ENCODE data around the gene MSLN. TPM values are rescaled to one million over a fixed set of nuclear protein-coding genes. Genes with fewer than 3 reads are reported as not detected.

MSLN gene
- total and polyA plus RNA-seq, 2 experiments from 2014 or later, result 4.5 TPM; not detected in 1

- Histone ChIP-seq H3K27ac (no peak overlapping the region), H3K9me3 (ENCODE audit: low read depth) (no peaks in the 10 kb centered on the region), H3K4me3 (no peak overlapping the region), H3K4me1 (ENCODE audit: low read depth) (no peaks in the 10 kb centered on the region), H3K27me3 (no peaks in the 10 kb centered on the region), H3K36me3 (no peaks in the 10 kb centered on the region)
- no peak for DNase-seq (ENCODE audit: low read depth in 1 of 2, low spot score in 1 of 2)
- TF ChIP-seq CTCF (IDR thresholded peaks at IDR 0.05; ENCODE audit: low read depth, low read length), result no peak
These were observed 31.4 kb upstream of the MSLN start for GRCh38 chr16:728890-729744.

GRCh38 chr16:729768-730665, 30.5 kb upstream of the MSLN start:
- Histone ChIP-seq H3K36me3 (no peaks in the 10 kb centered on the region), H3K4me1 (ENCODE audit: low read depth) (no peaks in the 10 kb centered on the region), H3K9me3 (ENCODE audit: low read depth) (no peaks in the 10 kb centered on the region), H3K27ac (no peak overlapping the region), H3K27me3 (no peaks in the 10 kb centered on the region), H3K4me3 (no peak overlapping the region)
- DNase-seq (ENCODE audit: low read depth in 1 of 2, low spot score in 1 of 2), result no peak
- no peak for TF ChIP-seq CTCF (IDR thresholded peaks at IDR 0.05; ENCODE audit: low read depth, low read length)

GRCh38 chr16:730666-731509, 29.6 kb upstream of the MSLN start:
- Histone ChIP-seq H3K36me3 (peaks cover 5% of the 10 kb centered on the region), H3K9me3 (ENCODE audit: low read depth) (no peaks in the 10 kb centered on the region), H3K4me1 (ENCODE audit: low read depth) (no peaks in the 10 kb centered on the region), H3K27me3 (no peaks in the 10 kb centered on the region), H3K27ac (no peak overlapping the region), H3K4me3 (no peak overlapping the region)
- no peak for DNase-seq (ENCODE audit: low read depth in 1 of 2, low spot score in 1 of 2)
- no peak for TF ChIP-seq CTCF (IDR thresholded peaks at IDR 0.05; ENCODE audit: low read depth, low read length)

DNA sequence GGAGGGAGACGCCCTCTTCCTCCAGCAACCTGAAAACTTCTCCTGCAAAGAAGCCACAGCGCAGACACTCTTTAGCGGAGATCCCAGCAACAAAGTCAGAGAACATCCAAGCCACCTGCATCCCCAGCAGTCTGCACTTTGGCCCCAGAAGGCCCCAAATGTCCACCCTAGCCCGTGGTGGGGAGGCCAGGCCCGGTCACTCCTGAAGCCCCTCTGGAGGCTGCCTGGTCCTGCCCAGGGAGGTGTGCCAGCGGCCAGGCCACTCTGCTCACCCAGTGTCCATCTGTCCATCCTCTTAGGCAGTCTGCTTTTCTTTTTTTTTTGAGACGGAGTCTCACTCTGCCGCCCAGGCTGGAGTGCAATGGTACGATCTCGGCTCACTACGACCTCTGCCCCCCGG, 28.2 kb upstream of the MSLN start:
- Histone ChIP-seq H3K27me3 (no peaks in the 10 kb centered on the region), H3K27ac (no peak overlapping the region), H3K4me3 (no peak overlapping the region), H3K9me3 (ENCODE audit: low read depth) (no peaks in the 10 kb centered on the region), H3K4me1 (ENCODE audit: low read depth) (no peaks in the 10 kb centered on the region), H3K36me3 (peaks cover 6% of the 10 kb centered on the region)
- no peak for DNase-seq (ENCODE audit: low read depth in 1 of 2, low spot score in 1 of 2)
- TF ChIP-seq CTCF (IDR thresholded peaks at IDR 0.05; ENCODE audit: low read depth, low read length), result no peak

GRCh38 chr16:732936-733335, 27.6 kb upstream of the MSLN start:
- H3K36me3 ChIP-seq, result peaks cover 6% of the 10 kb centered on the region
- no peak for DNase-seq (ENCODE audit: low read depth in 1 of 2, low spot score in 1 of 2)

More at GRCh38 chr16:732936-733335, 27.6 kb upstream of the MSLN start:
- H3K4me3 ChIP-seq, result no peak overlapping the region
- no peaks in the 10 kb centered on the region for H3K27me3 ChIP-seq
- H3K4me1 ChIP-seq (ENCODE audit: low read depth), result no peaks in the 10 kb centered on the region
- no peak for TF ChIP-seq CTCF (IDR thresholded peaks at IDR 0.05; ENCODE audit: low read depth, low read length)
- H3K9me3 ChIP-seq (ENCODE audit: low read depth), result no peaks in the 10 kb centered on the region
- H3K27ac ChIP-seq, result no peak overlapping the region
